ENCODE data around the gene KRTAP3-2.

Gene KRTAP3-2

GRCh38 chr17:40997361-40997760 lies 2.3 kb downstream of the KRTAP3-2 start:
- in situ Hi-C loops (cut with HindIII; ENCODE audit: low sequenced_read_pairs), result no loop called here
- TF ChIP-seq CTCF (IDR thresholded peaks at IDR 0.05; ENCODE audit: low read depth, low read length, missing control alignments), result no peak
- DNase-seq (ENCODE audit: low read depth), result no peak

GRCh38 chr17:40996829-40997228 lies 2.9 kb downstream of the KRTAP3-2 start:
- in situ Hi-C loops (cut with HindIII; ENCODE audit: low sequenced_read_pairs), result no loop called here
- no peak overlapping the region for H3K4me3 ChIP-seq (ENCODE audit: low read depth, low read length)
- no peak for TF ChIP-seq CTCF (IDR thresholded peaks at IDR 0.05; ENCODE audit: low read depth, low read length, missing control alignments)
- DNase-seq (ENCODE audit: low read depth), result no peak

More at GRCh38 chr17:40997361-40997760, 2.3 kb downstream of the KRTAP3-2 start:
- no peak overlapping the region for H3K4me3 ChIP-seq (ENCODE audit: low read depth, low read length)

- TF ChIP-seq CTCF (IDR thresholded peaks at IDR 0.05; ENCODE audit: low read depth, low read length, missing control alignments), result no peak
- in situ Hi-C loops (cut with HindIII; ENCODE audit: low sequenced_read_pairs), result no loop called here
Observed at GRCh38 chr17:40995116-40995515, 4.6 kb downstream of the KRTAP3-2 start.

GRCh38 chr17:40993839-40994238 lies 5.9 kb downstream of the KRTAP3-2 start, which contains the start of gene KRTAP3-3:
Gene KRTAP3-3 (minus strand): TSS chr17:40994164. CDS start chr17:40994097, 67 bp downstream.
- DNase-seq (ENCODE audit: low read depth), result no peak
- in situ Hi-C loops (cut with HindIII; ENCODE audit: low sequenced_read_pairs), result no loop called here
- no peak for TF ChIP-seq CTCF (IDR thresholded peaks at IDR 0.05; ENCODE audit: low read depth, low read length, missing control alignments)
- H3K4me3 ChIP-seq (ENCODE audit: low read depth, low read length), result no peak within 1 kb of the TSS

More at GRCh38 chr17:40995116-40995515, 4.6 kb downstream of the KRTAP3-2 start:
- DNase-seq (ENCODE audit: low read depth), result no peak
- no peak overlapping the region for H3K4me3 ChIP-seq (ENCODE audit: low read depth, low read length)

- TF ChIP-seq CTCF (IDR thresholded peaks at IDR 0.05; ENCODE audit: low read depth, low read length, missing control alignments), result no peak
- DNase-seq (ENCODE audit: low read depth), result no peak
- no peak overlapping the region for H3K4me3 ChIP-seq (ENCODE audit: low read depth, low read length)
- in situ Hi-C loops (cut with HindIII; ENCODE audit: low sequenced_read_pairs), result no loop called here
Observed at GRCh38 chr17:40993084-40993483, 6.6 kb downstream of the KRTAP3-2 start.

GRCh38 chr17:40992666-40993065 lies 7.0 kb downstream of the KRTAP3-2 start:
- in situ Hi-C loops (cut with HindIII; ENCODE audit: low sequenced_read_pairs), result no loop called here
- DNase-seq (ENCODE audit: low read depth), result no peak
- TF ChIP-seq CTCF (IDR thresholded peaks at IDR 0.05; ENCODE audit: low read depth, low read length, missing control alignments), result no peak
- H3K4me3 ChIP-seq (ENCODE audit: low read depth, low read length), result no peak overlapping the region

GRCh38 chr17:40986920-40987319 lies 12.8 kb downstream of the KRTAP3-2 start:
- no peak for DNase-seq (ENCODE audit: low read depth)
- in situ Hi-C loops (cut with HindIII; ENCODE audit: low sequenced_read_pairs), result no loop called here
- no peak overlapping the region for H3K4me3 ChIP-seq (ENCODE audit: low read depth, low read length)
- no peak for TF ChIP-seq CTCF (IDR thresholded peaks at IDR 0.05; ENCODE audit: low read depth, low read length, missing control alignments)

Data from astrocyte of the cerebellum (primary cell).